Vagina (tissue), 2 donors: ENCODE measurements around the gene CRTAC1. TPM values are rescaled to one million over a fixed set of nuclear protein-coding genes. Genes with fewer than 3 reads are reported as not detected.

Experiments
- DNase-seq, 2 donors: peaks; one replicate each; pipeline ENCODE4 v3.0.0-alpha.2; 2017; ENCODE audit errors: extremely low spot score in 2 of 2
- H3K27ac ChIP-seq: fragments of 200-600 bp; sonication (generic); one replicate; pipeline ENCODE4 v1.5.1; 2019
- H3K27me3 ChIP-seq: fragments of 200-600 bp; sonication (generic); one replicate; pipeline ENCODE4 v1.5.1; 2019
- H3K36me3 ChIP-seq, 2 donors: fragments of 200-600 bp; sonication (generic); one replicate each; pipeline ENCODE4 v1.5.1; 2017 to 2019
- H3K4me1 ChIP-seq: fragments of 200-600 bp; sonication (generic); one replicate; pipeline ENCODE4 v1.5.1; 2019
- H3K4me3 ChIP-seq, 2 donors: fragments of 200-600 bp; sonication (generic); 1 replicate in 1 of 2; 2 replicates in 1 of 2; pipeline ENCODE4 v1.5.1; 2016 to 2019
- H3K9me3 ChIP-seq: fragments of 200-600 bp; sonication (generic); one replicate; pipeline ENCODE4 v1.5.1; 2019
- CTCF ChIP-seq, 3 experiments: fragments of 450-650 bp in 2 of 3; fragments of 200-600 bp in 1 of 3; sonication (generic) in 1 of 3; IDR thresholded peaks; one replicate each; pipeline ENCODE4 v1.5.1; 2017 to 2019; ENCODE audit warnings: antibody characterized with exemption in 3 of 3, mild to moderate bottlenecking in 2 of 3, moderate library complexity in 2 of 3
- POLR2A ChIP-seq, 2 donors: fragments of 450-650 bp; IDR thresholded peaks; one replicate each; pipeline ENCODE4 v1.6.1; 2017; ENCODE audit warnings: antibody characterized with exemption in 2 of 2, mild to moderate bottlenecking in 2 of 2, moderate library complexity in 2 of 2
- POLR2AphosphoS5 ChIP-seq, 2 donors: sonication (generic); formaldehyde crosslinking; IDR thresholded peaks; one replicate each; pipeline ENCODE4 v1.9.0; 2017; ENCODE audit warnings: antibody characterized with exemption in 2 of 2, mild to moderate bottlenecking in 2 of 2, low read depth in 1 of 2; ENCODE audit not compliant: insufficient read depth in 1 of 2
- intact Hi-C: fragments of 100-400 bp; cut with DNase I; formaldehyde crosslinking; loops from one replicate; pipeline ENCODE4 v1.15.1; 2023
- total RNA-seq: library from RNA; depleted of rRNA; stranded (reverse); fragments of >200 nt; gene quantifications from one replicate; pipeline ENCODE4 v1.2.3, GENCODE V29; 2016

The CRTAC1 gene
- total RNA-seq, 1 donor from 2014 or later = 2.5 TPM

- H3K4me1 ChIP-seq = no peaks in the 10 kb centered on the region
- intact Hi-C loops = no loop called here
- no peak overlapping the region for H3K27ac ChIP-seq
- DNase-seq = no peak
- TF ChIP-seq CTCF (IDR thresholded peaks at IDR 0.05) = no peak
- no peak for TF ChIP-seq POLR2A (IDR thresholded peaks at IDR 0.05)
- TF ChIP-seq POLR2AphosphoS5 (IDR thresholded peaks at IDR 0.05; ENCODE audit: insufficient read depth in 1 of 2, low read depth in 1 of 2) = no peak
- H3K36me3 ChIP-seq = no peaks in the 10 kb centered on the region
- H3K9me3 ChIP-seq = no peaks in the 10 kb centered on the region
- no peaks in the 10 kb centered on the region for H3K27me3 ChIP-seq
- H3K4me3 ChIP-seq = no peak overlapping the region
Measured at GRCh38 chr10:97905276-97905675, 125.1 kb downstream of the CRTAC1 start.

DNA sequence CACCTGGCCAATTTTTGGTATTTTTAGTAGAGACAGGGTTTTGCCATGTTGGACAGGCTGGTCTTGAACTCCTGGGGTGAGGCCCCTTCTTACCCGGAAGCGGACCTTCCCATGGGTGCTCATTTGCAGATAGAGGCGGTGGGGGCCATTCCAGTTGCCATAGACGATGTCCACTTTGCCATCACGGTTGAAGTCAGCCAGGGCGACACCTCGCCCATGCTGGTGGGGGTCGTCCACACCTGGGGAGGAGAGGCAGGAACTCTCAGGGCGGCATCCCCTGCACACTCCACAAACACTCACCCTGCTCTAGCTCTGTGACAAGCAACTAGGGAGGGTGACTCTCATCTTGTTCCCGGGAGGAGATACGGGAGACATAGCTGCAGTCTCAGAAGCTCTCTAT is 125.8 kb downstream of the CRTAC1 start:
- H3K4me3 ChIP-seq = no peak overlapping the region
- intact Hi-C loops = no loop called here
- H3K27me3 ChIP-seq = no peaks in the 10 kb centered on the region
- TF ChIP-seq POLR2A (IDR thresholded peaks at IDR 0.05) (no peak), POLR2AphosphoS5 (IDR thresholded peaks at IDR 0.05; ENCODE audit: insufficient read depth in 1 of 2, low read depth in 1 of 2) (no peak), CTCF (IDR thresholded peaks at IDR 0.05) (no peak)
- H3K9me3 ChIP-seq = no peaks in the 10 kb centered on the region
- no peak for DNase-seq
- H3K36me3 ChIP-seq = no peaks in the 10 kb centered on the region
- H3K27ac ChIP-seq = no peak overlapping the region
- no peaks in the 10 kb centered on the region for H3K4me1 ChIP-seq

DNA sequence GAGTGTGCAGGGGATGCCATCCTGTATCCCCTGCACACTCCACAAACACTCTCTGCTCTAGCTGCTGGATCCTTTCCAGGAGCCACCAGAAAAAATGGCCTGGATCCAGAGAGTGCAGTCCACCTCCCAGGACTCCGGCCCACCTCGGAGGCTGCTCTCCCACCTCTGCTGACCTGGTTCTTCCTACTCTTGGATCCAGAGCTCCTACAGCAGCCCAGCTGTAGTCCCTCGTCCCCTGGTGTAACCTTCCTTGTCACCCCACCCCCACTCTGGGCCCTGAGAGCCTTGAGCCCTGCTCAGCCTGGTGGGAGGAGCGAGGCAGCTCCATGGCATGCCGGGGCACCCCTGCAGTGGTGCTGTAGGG is 126.4 kb downstream of the CRTAC1 start:
- intact Hi-C loops = no loop called here
- Histone ChIP-seq H3K27ac (no peak overlapping the region), H3K9me3 (no peaks in the 10 kb centered on the region), H3K4me3 (no peak overlapping the region), H3K4me1 (no peaks in the 10 kb centered on the region), H3K36me3 (no peaks in the 10 kb centered on the region), H3K27me3 (no peaks in the 10 kb centered on the region)
- TF ChIP-seq POLR2AphosphoS5 (IDR thresholded peaks at IDR 0.05; ENCODE audit: insufficient read depth in 1 of 2, low read depth in 1 of 2) (no peak), POLR2A (IDR thresholded peaks at IDR 0.05) (no peak), CTCF (IDR thresholded peaks at IDR 0.05) (no peak)
- no peak for DNase-seq

DNA sequence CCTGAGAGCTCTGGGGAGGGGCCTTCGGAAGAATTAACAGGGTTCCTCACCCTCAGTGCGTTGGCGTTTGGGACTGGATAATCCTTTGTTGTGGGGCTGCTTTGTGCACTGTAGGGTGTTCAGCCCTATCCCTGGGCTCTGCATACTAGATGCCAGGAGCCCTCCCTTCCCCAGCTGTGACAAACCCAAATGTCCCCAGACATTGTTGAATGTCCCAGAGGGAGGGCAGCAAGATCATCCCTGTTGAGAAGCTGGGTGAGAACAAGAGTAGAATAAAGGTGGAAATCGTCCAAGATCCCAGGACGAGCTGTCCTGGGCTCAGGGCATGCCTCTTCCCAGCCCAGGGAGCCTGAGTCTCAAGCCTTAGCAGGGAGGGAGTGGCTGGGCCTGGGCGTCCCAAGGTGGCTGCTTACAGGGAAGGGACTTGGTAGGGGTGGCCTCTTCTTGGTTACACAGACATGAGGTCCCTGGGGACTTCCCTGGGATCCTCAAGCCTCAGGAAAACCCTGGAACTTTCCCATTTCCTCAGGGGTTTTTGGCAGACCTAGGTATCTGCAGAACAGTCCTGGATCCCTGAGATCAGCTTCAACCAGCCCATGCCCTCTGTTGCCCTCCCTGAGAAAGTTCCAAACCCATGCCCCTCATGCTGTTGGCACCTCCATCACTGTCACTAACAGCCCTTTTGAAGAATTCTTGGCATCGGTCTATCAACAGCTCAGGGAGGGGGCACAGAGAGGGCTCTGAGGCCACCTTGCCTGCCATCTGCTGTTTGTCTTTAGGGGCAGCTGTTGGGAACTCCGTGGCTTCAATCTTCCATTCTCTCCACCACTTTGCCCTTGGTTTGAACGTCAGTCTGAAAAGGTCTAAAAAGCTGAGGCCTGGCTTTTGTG is 127.0 kb downstream of the CRTAC1 start:
- H3K36me3 ChIP-seq = no peaks in the 10 kb centered on the region
- no peak overlapping the region for H3K4me3 ChIP-seq
- DNase-seq = no peak
- no peaks in the 10 kb centered on the region for H3K4me1 ChIP-seq
- no peaks in the 10 kb centered on the region for H3K9me3 ChIP-seq
- TF ChIP-seq POLR2A (IDR thresholded peaks at IDR 0.05) = no peak
- no peak for TF ChIP-seq CTCF (IDR thresholded peaks at IDR 0.05)
- TF ChIP-seq POLR2AphosphoS5 (IDR thresholded peaks at IDR 0.05; ENCODE audit: insufficient read depth in 1 of 2, low read depth in 1 of 2) = no peak
- intact Hi-C loops = no loop called here
- no peak overlapping the region for H3K27ac ChIP-seq
- H3K27me3 ChIP-seq = no peaks in the 10 kb centered on the region

GRCh38 chr10:97901381-97901780 is 129.0 kb downstream of the CRTAC1 start:
- H3K4me3 ChIP-seq = no peak overlapping the region
- intact Hi-C loops = no loop called here
- H3K4me1 ChIP-seq = no peaks in the 10 kb centered on the region

More at GRCh38 chr10:97901381-97901780, 129.0 kb downstream of the CRTAC1 start:
- Histone ChIP-seq H3K36me3 (no peaks in the 10 kb centered on the region), H3K27ac (no peak overlapping the region), H3K9me3 (no peaks in the 10 kb centered on the region), H3K27me3 (no peaks in the 10 kb centered on the region)
- no peak for DNase-seq
- no peak for TF ChIP-seq POLR2AphosphoS5 (IDR thresholded peaks at IDR 0.05; ENCODE audit: insufficient read depth in 1 of 2, low read depth in 1 of 2)
- TF ChIP-seq CTCF (IDR thresholded peaks at IDR 0.05) = no peak
- TF ChIP-seq POLR2A (IDR thresholded peaks at IDR 0.05) = no peak
